Spleen (tissue), 7 donors: Measurements from ENCODE around the gene FCHO1.

Experiments
- CTCF ChIP-seq, 11 experiments: fragments of 200-600 bp in 7 of 11; fragments of 450-650 bp in 4 of 11; sonication (generic) in 4 of 11; IDR thresholded peaks in 8 of 11; conservative IDR thresholded peaks in 3 of 11; 1 replicate in 7 of 11; 2 replicates in 4 of 11; pipeline versions ENCODE4 v1.4.0 to v1.8.0; 2016 to 2021; ENCODE audit warnings: antibody characterized with exemption in 11 of 11, inconsistent platforms in 4 of 11, mild to moderate bottlenecking in 1 of 11
- POLR2A ChIP-seq, 3 donors: fragments of 450-650 bp; IDR thresholded peaks; one replicate each; pipeline ENCODE4 v1.5.1; 2017; ENCODE audit warnings: antibody characterized with exemption in 3 of 3, mild to moderate bottlenecking in 1 of 3
- donor health status: DM: no; HTN: no; CAD: no; lungs with moderate emphysema.
- donor health status: DM: no; HTN: no; CAD: no.
- donor health status: DM: no; HTN: no; CAD: no.

- TF ChIP-seq POLR2A (IDR thresholded peaks at IDR 0.05): no peak
- peak in 2 of 11 experiments; percentile 11 to 27 for TF ChIP-seq CTCF (IDR thresholded peaks at IDR 0.05 in 8 of 11, conservative IDR thresholded peaks at IDR 0.05 in 3 of 11)
Measured at GRCh38 chr19:17747205-17748098, 3.8 kb upstream of the FCHO1 start.
